ENCODE results near the gene SLU7. TPM values are rescaled to one million over a fixed set of nuclear protein-coding genes. Genes with fewer than 3 reads are reported as not detected.
"Not testable (repeated sequence)": the region's sequence is repeated elsewhere in the genome, so short reads cannot be mapped to it uniquely, and the experiment has no call there.

SLU7 gene
- total RNA-seq, 2 donors from 2014 or later, result 50.7 to 62.0 TPM

- peaks cover 6% of the 10 kb centered on the region for H3K36me3 Mint-ChIP-seq
- H3K27ac Mint-ChIP-seq, result peak overlapping the region in 1 of 2 donors; percentile 2
- peaks cover 44 to 56% of the 10 kb centered on the region in 2 donors for H3K4me1 Mint-ChIP-seq (ENCODE audit: low read depth in 2 of 2)
- no peaks in the 10 kb centered on the region for H3K27me3 Mint-ChIP-seq
- H3K9me3 Mint-ChIP-seq, result peaks cover 5% of the 10 kb centered on the region
- ATAC-seq (no peak), DNase-seq (ENCODE audit: low spot score) (no peak)
- no peak overlapping the region for H3K4me3 Mint-ChIP-seq
These were observed 25.5 kb upstream of the SLU7 start for GRCh38 chr5:160444407-160444806.

GRCh38 chr5:160442824-160443431, 24.0 kb upstream of the SLU7 start:
- Mint-ChIP-seq H3K4me3 (peak overlapping the region; percentile 5), H3K27ac (peak overlapping the region; percentile 2 to 3), H3K9me3 (peaks cover 3% of the 10 kb centered on the region)

GRCh38 chr5:160441311-160441781, 22.5 kb upstream of the SLU7 start:
- peak overlapping the region; percentile 44 to 60 for H3K27ac Mint-ChIP-seq
- H3K9me3 Mint-ChIP-seq, result peaks cover 1% of the 10 kb centered on the region
- H3K27me3 Mint-ChIP-seq, result no peaks in the 10 kb centered on the region
- peaks cover 56 to 66% of the 10 kb centered on the region in 2 donors for H3K4me1 Mint-ChIP-seq (ENCODE audit: low read depth in 2 of 2)
- DNase-seq (ENCODE audit: low spot score), result no peak
- H3K4me3 Mint-ChIP-seq, result peak overlapping the region; percentile 59
- peak; percentile 17 to 21 for ATAC-seq
- H3K36me3 Mint-ChIP-seq, result peaks cover 4% of the 10 kb centered on the region

More at GRCh38 chr5:160442824-160443431, 24.0 kb upstream of the SLU7 start:
- no peak for ATAC-seq
- no peaks in the 10 kb centered on the region for H3K27me3 Mint-ChIP-seq
- peaks cover 55 to 63% of the 10 kb centered on the region in 2 donors for H3K4me1 Mint-ChIP-seq (ENCODE audit: low read depth in 2 of 2)
- H3K36me3 Mint-ChIP-seq, result peaks cover 4% of the 10 kb centered on the region
- DNase-seq (ENCODE audit: low spot score), result no peak

GRCh38 chr5:160439205-160439600, 20.3 kb upstream of the SLU7 start:
- Mint-ChIP-seq H3K4me3 (peak overlapping the region; percentile 90), H3K27me3 (peaks cover 8 to 11% of the 10 kb centered on the region in 2 donors), H3K9me3 (no peaks in the 10 kb centered on the region), H3K36me3 (peaks cover 4% of the 10 kb centered on the region), H3K27ac (peak overlapping the region; percentile 60 to 82), H3K4me1 (ENCODE audit: low read depth in 2 of 2) (peaks cover 46 to 63% of the 10 kb centered on the region in 2 donors)
- peak; percentile 88 for DNase-seq (ENCODE audit: low spot score)
- peak; percentile 88 for ATAC-seq

GRCh38 chr5:160438316-160439204, 19.7 kb upstream of the SLU7 start:
- peaks cover 40 to 57% of the 10 kb centered on the region in 2 donors for H3K4me1 Mint-ChIP-seq (ENCODE audit: low read depth in 2 of 2)
- ATAC-seq, result peak; percentile 68 to 82
- H3K4me3 Mint-ChIP-seq, result peak overlapping the region; percentile 90
- peak overlapping the region; percentile 60 to 82 for H3K27ac Mint-ChIP-seq
- peak; percentile 71 for DNase-seq (ENCODE audit: low spot score)
- H3K9me3 Mint-ChIP-seq, result no peaks in the 10 kb centered on the region
- H3K36me3 Mint-ChIP-seq, result no peaks in the 10 kb centered on the region
- peaks cover 8 to 11% of the 10 kb centered on the region in 2 donors for H3K27me3 Mint-ChIP-seq

GRCh38 chr5:160437271-160437670, 18.4 kb upstream of the SLU7 start:
- no peak for ATAC-seq
- Mint-ChIP-seq H3K27me3 (peaks cover 8 to 11% of the 10 kb centered on the region in 2 donors), H3K27ac (no peak overlapping the region)

GRCh38 chr5:160436661-160437060, 17.8 kb upstream of the SLU7 start:
- DNase-seq (ENCODE audit: low spot score); H3K36me3 Mint-ChIP-seq; H3K27ac Mint-ChIP-seq; ATAC-seq; H3K9me3 Mint-ChIP-seq: not testable (repeated sequence)
- peaks cover 8 to 11% of the 10 kb centered on the region in 2 donors for H3K27me3 Mint-ChIP-seq
- H3K4me3 Mint-ChIP-seq, result peak overlapping the region; percentile 30
- H3K4me1 Mint-ChIP-seq (ENCODE audit: low read depth in 2 of 2), result peaks cover 27 to 38% of the 10 kb centered on the region in 2 donors

More at GRCh38 chr5:160437271-160437670, 18.4 kb upstream of the SLU7 start:
- Mint-ChIP-seq H3K36me3 (no peaks in the 10 kb centered on the region), H3K4me3 (no peak overlapping the region), H3K9me3 (no peaks in the 10 kb centered on the region), H3K4me1 (ENCODE audit: low read depth in 2 of 2) (peaks cover 32 to 44% of the 10 kb centered on the region in 2 donors)
- no peak for DNase-seq (ENCODE audit: low spot score)

- no peak overlapping the region for H3K27ac Mint-ChIP-seq
- H3K27me3 Mint-ChIP-seq, result peaks cover 8 to 11% of the 10 kb centered on the region in 2 donors
- no peaks in the 10 kb centered on the region for H3K36me3 Mint-ChIP-seq
- no peak for DNase-seq (ENCODE audit: low spot score)
- H3K4me3 Mint-ChIP-seq, result no peak overlapping the region
- H3K4me1 Mint-ChIP-seq (ENCODE audit: low read depth in 2 of 2), result peaks cover 21 to 32% of the 10 kb centered on the region in 2 donors
- no peak for ATAC-seq
- H3K9me3 Mint-ChIP-seq, result no peaks in the 10 kb centered on the region
These were observed 17.1 kb upstream of the SLU7 start for GRCh38 chr5:160436017-160436416.

- no peak for DNase-seq (ENCODE audit: low spot score)
- no peak for ATAC-seq
- Mint-ChIP-seq H3K4me1 (ENCODE audit: low read depth in 2 of 2) (peaks cover 18 to 27% of the 10 kb centered on the region in 2 donors), H3K27me3 (peaks cover 8 to 11% of the 10 kb centered on the region in 2 donors), H3K27ac (no peak overlapping the region), H3K9me3 (no peaks in the 10 kb centered on the region), H3K4me3 (no peak overlapping the region), H3K36me3 (no peaks in the 10 kb centered on the region)
These were observed 16.7 kb upstream of the SLU7 start for GRCh38 chr5:160435532-160435931.

GRCh38 chr5:160434022-160434531, 15.2 kb upstream of the SLU7 start:
- Mint-ChIP-seq H3K27ac (peak overlapping the region in 1 of 2 donors; percentile 7), H3K4me3 (no peak overlapping the region), H3K36me3 (peaks cover 2% of the 10 kb centered on the region), H3K27me3 (peaks cover 8 to 11% of the 10 kb centered on the region in 2 donors), H3K4me1 (ENCODE audit: low read depth in 2 of 2) (peaks cover 15 to 21% of the 10 kb centered on the region in 2 donors), H3K9me3 (no peaks in the 10 kb centered on the region)
- ATAC-seq, result no peak
- no peak for DNase-seq (ENCODE audit: low spot score)

GRCh38 chr5:160432787-160433186, 13.9 kb upstream of the SLU7 start:
- peaks cover 5% of the 10 kb centered on the region for H3K36me3 Mint-ChIP-seq
- peaks cover 8 to 11% of the 10 kb centered on the region in 2 donors for H3K27me3 Mint-ChIP-seq
- ATAC-seq, result no peak
- H3K4me1 Mint-ChIP-seq (ENCODE audit: low read depth in 2 of 2), result peaks cover 6 to 13% of the 10 kb centered on the region in 2 donors
- H3K27ac Mint-ChIP-seq, result no peak overlapping the region
- H3K9me3 Mint-ChIP-seq, result no peaks in the 10 kb centered on the region
- DNase-seq (ENCODE audit: low spot score), result no peak
- no peak overlapping the region for H3K4me3 Mint-ChIP-seq

GRCh38 chr5:160432196-160432595, 13.3 kb upstream of the SLU7 start:
- DNase-seq (ENCODE audit: low spot score) (no peak), ATAC-seq (peak in 1 of 2 donors; percentile 32)
- Mint-ChIP-seq H3K4me3 (no peak overlapping the region), H3K27me3 (peaks cover 8 to 11% of the 10 kb centered on the region in 2 donors), H3K4me1 (ENCODE audit: low read depth in 2 of 2) (peaks cover 9 to 13% of the 10 kb centered on the region in 2 donors), H3K36me3 (peaks cover 5% of the 10 kb centered on the region), H3K27ac (no peak overlapping the region), H3K9me3 (no peaks in the 10 kb centered on the region)

GRCh38 chr5:160427607-160428006, 8.7 kb upstream of the SLU7 start:
- Mint-ChIP-seq H3K27me3 (no peaks in the 10 kb centered on the region), H3K36me3 (peaks cover 22% of the 10 kb centered on the region), H3K27ac (no peak overlapping the region), H3K4me3 (no peak overlapping the region), H3K4me1 (ENCODE audit: low read depth in 2 of 2) (peaks cover 26 to 31% of the 10 kb centered on the region in 2 donors), H3K9me3 (no peaks in the 10 kb centered on the region)
- DNase-seq (ENCODE audit: low spot score) (no peak), ATAC-seq (no peak)
